NCI-H2227 treated with DMSO at 0.1 percent for 48 hours (cell line): ENCODE data around the gene PHLDB3.
"Not testable (repeated sequence)": the region's sequence is repeated elsewhere in the genome, so short reads cannot be mapped to it uniquely, and the experiment has no call there.

Experiments
- DNase-seq: peaks from one replicate; lab custom pipeline; 2025; lab: John Stamatoyannopoulos, UW

PHLDB3 gene

DNA sequence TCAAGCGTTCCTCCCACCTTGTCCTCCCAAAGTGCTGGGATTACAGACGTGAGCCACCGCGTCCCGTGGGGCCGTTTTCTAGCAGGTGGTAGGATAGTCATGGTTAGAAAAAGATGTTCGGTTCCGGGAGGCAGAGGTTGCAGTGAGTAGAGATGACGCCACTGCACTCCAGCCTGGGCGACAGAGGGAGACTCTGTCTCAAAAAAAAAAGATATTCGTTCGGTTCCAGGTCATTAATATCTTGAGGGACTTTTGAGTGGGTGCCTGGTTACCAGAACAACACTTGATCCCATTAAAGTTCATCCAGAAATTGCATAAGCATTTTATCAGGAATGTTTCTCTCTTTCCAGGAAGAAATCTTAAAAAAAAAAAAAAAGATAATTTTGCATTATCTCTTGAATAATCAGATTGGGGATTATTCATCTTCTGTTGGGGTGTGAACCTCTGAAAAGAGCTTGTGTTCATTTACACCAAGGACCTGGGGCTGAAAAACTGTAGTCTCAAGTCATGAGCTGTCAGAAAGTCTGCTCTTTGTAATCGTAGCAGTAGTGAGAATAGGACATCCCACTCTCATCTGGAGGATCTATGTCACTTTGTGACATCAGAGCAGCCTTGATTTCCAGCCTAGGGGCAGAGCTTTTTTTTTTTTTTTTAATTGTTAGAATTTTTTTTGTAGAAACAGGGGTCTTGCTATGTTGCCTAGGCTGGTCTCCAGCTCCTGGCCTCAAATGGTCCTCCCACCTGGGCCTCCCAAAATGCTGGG lies 23.5 kb upstream of the PHLDB3 start:
- DNase-seq, result no peak

DNA sequence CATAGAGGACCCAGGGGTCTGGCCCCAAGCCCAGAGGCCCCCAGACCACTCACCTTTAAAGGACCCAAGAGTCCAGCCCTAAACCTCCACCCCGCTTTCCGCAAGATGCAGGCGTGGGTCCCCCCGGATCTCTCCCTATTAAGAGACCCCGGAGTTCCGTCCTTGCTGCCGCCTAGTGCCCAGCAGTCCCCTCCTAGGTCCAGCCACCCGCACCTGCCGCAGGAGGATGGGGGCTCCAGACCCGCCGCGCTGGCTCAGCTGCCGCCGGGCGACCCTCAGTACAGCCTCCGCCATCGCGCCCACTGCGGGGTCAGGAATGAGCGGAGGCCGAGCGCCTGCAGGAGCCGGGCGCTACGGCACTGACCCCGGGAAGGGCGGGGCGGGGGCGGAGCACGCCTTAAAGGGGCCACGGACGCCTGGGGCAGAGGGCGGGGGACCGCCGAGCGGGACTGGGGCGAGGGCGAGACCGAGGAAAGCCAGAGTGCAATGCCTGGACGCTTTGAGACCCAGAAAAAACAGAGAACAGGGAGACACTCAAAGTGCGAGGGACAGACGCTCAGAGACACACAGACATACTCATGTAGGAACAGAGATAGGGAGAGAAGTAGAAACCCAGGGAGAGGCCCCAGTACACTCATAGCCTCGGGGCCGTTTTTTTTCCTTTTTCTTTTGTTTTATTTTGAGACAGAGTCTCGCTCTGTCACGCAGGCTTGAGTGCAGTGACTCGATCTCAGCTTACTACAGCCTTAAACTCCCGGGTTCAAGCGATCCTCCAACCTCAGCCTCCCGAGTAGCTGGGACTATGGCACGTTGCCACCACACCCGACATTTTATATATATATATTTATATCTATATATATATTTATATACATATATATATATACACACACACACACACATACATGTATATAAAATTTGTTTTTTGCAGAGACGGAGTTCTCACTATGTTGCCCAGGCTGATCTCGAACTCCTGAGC lies 22.6 kb upstream of the PHLDB3 start, which contains the start of gene ETHE1:
ETHE1 (minus strand) TSS at position 318 of the 976 bp plus-strand sequence; CDS start at position 294, 24 bp downstream.
- DNase-seq, result no peak

DNA sequence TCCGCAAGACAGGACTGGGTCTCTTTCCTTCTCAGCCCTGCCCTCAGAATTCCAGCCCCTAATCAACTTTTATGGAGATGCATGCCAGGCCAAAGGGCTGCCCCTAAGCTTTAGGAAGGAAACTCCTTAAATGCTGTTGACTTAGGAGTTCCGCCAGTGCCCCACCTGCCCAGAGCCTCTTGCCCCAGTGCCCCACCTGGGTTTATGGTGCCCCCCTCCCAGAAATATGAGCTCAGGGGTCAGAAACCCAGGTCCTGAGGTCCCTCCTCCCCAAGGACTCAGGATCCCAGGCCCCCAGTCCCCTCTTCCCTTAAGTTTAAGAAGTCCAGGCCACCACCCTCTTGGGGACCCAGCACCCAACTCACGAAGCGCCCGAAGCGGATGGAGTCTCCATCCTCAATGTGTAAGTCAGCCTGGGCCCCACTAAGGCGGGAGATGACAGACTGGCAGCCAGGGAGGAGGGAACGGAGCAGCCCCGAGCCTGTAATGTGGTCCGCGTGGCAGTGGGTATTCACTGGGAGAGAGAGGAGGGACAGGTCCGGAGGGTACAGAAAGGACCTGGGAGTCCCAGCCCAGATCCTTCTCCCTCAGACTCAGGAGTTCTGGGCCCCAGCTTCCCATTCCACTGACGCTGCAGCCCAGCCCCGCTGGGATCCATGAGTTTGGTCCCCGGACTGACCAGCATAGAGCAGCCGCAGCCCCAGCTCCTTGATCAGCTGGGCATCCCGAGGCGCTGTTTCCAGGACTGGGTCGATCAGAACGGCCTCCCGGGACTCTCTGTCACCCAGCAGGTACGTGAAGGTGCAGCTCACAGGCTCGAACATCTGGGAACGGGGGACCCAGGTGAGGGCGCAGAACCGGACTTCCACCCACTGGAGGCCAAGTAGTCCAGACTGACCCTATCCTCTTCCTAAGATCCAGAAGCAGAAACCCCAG lies 21.6 kb upstream of the PHLDB3 start:
- no peak for DNase-seq

DNA sequence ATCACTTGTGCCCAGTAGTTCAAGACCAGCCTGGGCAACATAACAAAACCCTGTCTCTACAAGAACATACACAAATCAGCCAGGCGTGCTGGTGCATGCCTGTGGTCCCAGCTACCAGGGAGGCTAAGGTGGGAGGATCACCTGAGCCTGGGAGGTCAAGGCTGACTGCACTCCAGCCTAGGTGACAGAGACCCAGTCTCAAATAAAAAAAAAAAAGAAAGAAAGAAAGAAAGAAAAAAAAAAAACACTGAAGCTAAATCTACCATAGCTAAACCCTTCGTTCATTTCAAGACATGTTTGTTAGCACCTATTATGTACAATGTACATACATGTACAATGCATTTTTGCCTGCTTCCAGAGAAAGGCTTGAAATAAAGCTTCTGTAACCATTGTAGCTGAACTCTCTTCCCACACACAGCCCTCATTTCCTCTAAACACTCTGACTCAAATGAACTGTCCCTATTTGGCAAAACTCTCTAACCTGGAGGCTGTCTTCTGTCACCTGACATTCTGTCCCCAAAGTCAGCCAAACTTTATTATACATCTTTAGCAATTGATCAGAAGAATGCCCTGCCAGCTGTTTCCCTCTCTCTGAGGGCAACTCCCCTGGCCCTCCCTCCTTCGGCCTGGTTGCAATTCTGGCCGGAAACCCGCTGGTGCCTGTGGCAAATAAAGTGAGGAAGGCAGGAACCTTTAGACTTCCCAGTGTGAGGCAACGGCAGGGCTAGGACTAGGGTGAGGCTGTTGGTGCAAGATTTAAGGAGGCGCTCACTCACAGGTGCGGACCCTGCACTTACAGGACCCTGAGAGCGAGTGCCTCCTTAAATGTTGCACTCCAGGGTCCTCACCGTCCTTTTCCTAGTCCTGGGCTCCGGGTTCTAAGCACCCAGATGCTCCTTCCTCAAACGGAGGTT lies 20.6 kb upstream of the PHLDB3 start:
- no peak for DNase-seq

DNA sequence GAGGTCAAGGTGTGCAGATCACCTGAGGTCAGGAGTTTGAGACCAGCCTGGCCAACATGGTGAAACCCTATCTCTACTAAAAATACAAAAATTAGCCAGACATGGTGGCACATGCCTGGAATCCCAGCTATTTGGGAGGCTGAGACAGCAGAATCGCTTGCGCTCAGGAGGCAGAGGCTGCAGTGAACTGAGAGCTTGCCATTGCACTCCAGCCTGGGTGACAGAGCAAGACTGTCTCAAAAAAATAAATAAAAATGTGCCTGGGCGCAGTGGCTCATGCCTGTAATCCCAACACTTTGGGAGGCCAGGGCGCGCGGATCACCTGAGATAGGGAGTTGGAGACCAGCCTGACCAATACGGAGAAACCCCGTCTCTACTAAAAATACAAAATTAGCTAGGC lies 19.1 kb upstream of the PHLDB3 start:
- not testable (repeated sequence) for DNase-seq

DNA sequence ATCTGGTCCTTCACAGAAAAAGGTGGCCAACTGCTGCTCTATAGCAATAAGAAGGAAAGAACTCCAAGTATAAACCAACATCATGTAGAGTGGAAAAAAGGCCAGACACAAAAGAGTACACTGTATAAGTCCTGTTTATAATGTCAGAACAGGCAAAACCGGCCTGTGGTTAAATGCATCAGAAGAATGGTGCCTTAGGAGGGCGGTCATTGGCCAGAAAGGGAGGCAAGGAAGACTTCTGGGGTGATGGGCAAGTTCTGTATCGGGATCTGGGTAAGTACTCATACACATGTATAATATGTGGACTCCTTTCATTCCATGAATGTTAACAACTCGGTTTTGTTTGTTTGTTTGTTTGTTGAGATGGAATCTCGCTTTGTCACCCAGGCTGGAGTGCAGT lies 18.4 kb upstream of the PHLDB3 start:
- no peak for DNase-seq

DNA sequence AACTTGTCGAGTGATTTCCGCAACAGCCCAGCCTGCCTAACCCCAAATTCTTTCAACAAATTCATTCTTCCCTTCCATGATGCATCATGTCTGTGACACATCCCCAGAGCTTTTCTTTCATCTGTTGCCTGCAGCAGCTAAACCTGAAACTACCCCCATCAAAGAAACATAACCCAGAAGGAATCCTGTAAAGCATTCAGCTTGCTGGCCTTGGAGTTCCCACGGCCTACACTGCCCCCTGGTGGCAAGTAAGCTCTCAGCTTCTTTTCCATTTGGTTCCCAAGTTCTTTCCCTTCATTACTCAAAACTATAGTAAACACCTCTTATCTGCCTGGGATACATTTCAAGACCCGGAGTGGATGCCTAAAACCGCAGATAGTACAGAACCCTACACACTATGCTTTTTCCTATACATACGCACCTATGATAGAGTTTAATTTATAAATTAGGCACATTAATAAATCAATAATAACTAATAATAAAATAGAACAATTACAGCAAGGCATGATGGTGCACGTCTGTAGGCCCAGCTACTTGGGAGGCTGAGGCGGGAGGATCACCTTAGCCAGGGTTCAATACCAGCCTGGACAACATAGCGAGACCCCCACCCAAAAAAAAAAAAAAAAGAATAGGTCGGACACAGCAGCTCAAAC lies 15.0 kb upstream of the PHLDB3 start:
- peak; percentile 67 for DNase-seq

DNA sequence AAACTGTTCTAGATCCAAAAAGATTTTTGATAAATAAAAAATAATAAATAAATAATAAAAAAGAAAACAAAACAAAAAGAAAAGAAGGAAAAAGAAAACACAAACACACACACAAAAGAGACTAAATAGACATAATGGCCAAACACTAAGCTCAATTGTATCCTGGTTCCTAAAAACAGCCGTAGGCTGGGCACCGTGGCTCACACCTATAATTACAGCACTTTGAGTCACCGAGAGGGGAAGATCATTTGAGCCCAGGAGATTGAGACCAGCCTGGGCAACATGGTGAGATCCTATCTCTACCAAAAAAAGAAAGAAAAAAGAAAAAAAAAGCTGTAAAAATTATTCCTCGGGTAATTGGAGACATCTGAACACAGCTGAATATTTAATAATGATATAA lies 13.5 kb upstream of the PHLDB3 start:
- peak; percentile 51 for DNase-seq

DNA sequence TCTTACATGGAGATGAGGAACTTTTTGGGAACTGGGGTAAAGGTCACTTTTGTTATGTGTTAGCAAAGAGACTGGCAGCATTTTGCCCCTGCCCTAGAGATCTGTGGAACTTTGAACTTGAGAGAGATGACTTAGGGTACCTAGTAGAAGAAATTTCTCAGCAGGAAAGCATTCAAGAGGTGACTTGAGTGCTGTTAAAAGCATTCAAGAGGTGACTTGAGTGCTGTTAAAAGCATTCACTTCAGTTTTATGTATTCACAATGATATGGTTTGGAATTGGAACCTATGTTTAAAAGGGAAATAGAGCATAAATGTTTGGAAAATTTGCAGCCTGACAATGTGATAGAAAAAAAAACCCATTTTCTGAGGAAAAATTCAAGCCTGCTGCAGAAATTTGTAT lies 7.9 kb upstream of the PHLDB3 start:
- not testable (repeated sequence) for DNase-seq

DNA sequence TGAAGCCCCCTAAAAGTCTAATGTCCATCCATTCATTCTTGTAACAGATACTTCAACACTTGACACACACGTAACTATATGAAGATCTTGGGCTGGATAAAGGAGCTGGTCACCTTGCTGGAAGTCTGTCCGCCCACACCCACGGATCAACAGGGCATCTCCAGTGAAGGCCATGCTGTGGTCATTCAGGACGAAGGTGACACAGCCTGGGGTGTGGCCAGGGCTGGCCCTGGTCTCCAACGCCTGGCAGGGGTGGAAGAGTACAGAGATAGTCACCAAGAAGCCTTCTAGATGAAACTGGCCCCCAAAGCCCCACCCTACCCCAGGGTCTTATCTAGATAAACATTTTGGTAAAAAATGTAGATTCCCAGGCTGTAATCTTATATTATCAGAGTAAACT lies 6.8 kb upstream of the PHLDB3 start:
- no peak for DNase-seq

DNA sequence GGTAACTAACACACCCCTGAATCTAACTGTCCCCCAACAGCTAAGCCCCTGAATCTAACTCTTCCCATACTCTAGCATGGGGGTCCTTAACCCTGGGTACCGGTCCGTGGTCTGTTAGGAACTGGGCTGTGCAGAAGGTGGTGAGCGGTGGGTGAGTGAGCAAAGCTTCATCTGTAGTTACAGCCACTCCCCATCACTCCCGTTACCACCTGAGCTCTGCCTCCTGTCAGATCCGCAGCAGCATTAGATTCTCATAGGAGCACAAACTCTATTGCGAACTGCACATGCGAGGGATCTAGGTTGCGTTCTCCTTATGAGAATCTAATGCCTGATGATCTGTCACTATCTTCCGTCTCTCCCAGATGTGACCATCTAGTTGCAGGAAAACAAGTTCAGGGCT lies 6.2 kb upstream of the PHLDB3 start:
- no peak for DNase-seq

DNA sequence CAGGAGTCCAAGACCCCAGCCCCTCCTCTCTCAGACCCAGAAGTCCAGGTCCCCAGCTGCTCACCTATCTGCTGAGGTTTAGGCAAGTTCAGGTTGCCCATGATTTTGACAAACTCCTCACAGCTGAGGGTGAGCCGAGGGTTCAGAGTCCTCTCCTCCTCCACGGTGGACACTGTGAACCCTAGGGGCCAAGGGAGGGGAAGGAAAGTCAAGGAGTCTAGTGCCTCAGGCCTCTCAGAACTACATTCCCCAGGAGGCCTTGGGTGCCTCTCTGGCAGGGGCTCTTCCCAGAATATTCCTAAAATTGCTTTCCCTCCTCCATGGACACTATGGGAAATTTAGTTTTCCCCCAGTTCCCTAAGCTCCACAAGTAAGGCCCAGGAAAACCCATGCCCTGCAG lies 3.3 kb upstream of the PHLDB3 start:
- no peak for DNase-seq

DNA sequence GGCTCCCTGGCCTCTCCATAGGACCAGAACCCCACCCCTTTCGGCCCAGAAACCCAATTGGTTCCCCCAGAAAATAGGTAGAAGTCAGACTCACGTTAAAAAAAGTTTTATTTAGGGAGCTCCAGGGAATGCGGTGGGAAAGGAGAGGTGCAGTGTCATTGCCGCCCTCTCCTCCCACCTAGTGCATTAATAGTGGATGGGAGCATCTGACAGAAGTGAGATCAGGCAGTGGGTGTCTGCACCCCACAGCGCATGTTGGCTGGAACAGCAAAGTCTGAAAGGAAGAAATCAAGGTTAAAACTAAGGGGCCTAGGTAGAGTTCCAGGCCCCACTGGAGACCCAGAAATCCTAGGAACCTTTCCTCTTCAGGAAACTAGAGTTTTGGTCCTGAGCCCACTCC lies 2.1 kb upstream of the PHLDB3 start:
- no peak for DNase-seq

DNA sequence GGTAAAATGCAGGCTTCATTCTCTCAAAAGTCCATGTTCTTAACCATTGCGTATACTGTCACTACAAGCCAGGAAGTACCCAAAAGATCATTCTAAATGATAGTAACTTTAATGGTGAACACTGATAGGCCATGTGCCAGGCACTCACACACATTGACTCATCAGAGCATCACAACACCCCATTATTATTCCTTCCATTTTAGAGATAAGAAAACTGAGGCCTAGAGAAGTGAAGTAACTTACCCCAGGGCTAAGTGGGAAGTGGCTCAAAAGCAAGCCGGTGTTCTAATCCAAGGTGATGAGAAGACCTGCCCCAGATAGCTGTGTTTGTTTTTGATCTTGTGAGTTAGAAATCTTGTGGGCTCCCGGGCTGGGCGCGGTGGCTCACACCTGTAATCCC lies 1.4 kb upstream of the PHLDB3 start:
- no peak for DNase-seq

DNA sequence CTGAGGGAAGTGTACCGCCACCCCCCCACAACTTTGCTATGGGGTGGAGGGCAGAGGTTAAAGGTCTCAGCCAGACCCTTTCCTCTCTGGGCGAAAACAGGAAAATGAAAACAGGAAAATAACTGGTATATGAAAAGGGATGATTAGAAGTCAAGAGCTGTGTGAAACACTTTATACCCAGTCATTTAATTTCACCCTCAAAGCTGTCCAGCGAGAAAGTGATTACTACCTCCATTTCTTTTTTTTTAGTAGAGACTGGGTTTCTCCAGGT lies 575 bp upstream of the PHLDB3 start:
- DNase-seq, result no peak

DNA sequence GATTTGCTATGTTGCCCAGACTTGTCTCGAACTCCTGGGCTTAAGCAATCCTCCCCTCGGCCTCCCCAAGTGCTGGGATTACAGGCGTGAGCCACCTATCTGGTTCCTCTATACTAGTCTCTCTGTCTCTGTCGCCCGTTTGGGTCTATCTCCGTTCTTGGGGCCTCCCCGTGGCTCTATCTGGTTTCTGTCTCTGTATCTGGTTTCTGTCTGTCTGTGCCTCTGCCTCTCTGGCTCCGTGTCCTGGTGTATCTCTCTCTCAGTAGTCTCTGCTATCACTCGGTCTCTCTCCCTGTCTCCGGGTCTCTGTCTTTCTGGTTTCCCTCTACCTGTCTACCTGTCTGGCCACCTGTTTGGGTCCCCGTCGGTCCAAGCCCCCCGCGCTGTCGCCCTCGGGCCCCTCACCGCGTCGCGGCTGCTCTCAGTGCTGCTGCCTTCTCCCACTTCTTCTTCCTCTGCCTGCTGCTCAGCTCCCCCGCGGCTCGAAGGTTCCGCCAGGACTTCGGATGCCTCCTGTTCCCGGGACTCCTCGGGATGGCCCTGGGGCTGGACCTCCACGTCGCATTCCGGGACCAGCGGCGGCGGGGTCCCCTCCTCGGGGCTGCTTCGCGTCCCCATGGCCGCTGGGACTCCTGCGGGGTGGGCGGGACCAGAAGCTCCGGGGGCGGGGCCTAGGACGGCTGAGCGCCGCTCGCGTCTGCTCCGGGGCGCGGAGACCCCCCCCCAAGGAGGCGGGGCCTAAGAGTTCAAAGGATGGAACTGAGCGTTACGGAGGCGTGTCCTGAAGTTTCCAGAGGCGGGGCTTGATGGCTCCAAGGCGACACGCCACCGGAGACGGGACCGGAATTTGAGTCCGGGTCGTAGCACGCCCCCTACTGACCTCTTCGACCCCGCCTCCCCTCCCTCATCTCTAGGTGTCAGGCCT lies 783 bp downstream of the PHLDB3 start:
- peak; percentile 73 for DNase-seq

DNA sequence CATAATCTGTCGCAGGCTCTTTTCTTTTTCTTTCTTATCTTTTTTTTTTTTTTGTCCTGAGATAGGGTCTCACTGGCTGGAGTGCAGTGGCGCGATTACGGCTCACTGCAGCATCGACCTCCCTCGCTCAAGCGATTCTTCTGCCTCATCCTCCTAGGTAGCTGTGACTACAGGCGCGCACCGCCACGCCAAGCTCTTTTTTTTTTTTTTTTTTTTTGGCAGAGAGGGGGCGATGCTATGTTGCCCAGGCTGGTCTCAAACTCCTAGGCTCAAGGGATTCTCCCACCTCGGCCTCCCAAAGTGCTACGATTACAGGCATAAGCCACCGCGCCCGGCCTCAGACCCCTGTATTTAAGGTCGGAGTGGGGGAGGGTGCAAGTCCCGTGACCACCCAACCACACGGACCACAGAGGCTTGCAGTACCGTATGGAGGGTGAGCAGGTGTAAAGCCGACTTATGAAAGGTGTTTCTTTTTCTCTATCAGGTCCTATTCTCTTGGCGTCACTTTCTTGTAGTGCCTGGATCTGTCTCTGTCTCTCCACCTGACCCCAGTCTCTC lies 2.0 kb downstream of the PHLDB3 start:
- no peak for DNase-seq

DNA sequence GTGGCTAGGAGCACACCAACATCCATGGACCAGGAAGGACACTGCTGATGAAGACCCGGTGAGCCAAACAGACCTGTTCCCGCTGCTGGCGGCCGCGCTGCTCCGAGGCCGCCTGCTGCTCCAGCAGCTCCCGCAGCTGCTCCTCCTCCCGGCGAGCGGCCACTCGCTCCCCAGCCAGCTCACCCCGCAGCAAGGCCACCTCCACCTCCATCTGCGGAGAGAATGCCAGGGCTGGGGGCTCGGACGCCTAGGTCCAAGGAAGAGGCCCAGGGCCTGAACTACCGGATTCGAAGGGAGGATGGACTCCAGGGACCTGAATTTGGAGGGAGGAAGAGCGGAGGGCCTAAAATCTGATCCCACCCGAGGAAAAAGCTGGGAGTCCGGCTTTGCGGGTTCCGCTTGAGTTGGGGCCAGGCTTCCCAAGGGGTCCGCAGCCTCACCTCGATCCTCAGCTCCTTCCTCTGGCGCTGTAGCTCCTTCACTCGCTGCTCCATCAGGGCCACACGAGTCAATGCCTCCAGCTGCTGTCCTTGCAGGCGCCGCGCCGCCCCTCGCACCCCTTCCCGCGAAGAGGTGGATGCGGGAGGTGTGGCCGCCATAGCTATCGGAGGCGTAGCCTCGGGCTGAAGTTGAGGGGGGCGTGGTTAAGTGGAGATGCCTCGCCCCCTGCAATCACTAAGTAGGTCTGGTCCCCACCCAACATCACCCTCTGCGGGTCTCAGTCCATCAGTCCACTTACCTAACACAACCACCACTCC lies 2.7 kb downstream of the PHLDB3 start:
- no peak for DNase-seq
